NB4 (cell line): ENCODE measurements around the gene PTPN6.

Source experiments
- DNase-seq: peaks from one replicate; pipeline ENCODE4 v3.0.0; 2010; ENCODE audit warnings: low read depth
- H3K4me3 ChIP-seq: one replicate; pipeline ENCODE4 v1.5.1; 2011; ENCODE audit warnings: mild to moderate bottlenecking, low read depth, low read length, moderate library complexity
- MYC ChIP-seq: IDR thresholded peaks from 2 replicates; pipeline ENCODE4 v1.6.1; 2011; ENCODE audit warnings: low read depth, low read length
- POLR2A ChIP-seq: IDR thresholded peaks from 2 replicates; pipeline ENCODE4 v1.6.1; 2011; ENCODE audit warnings: mild to moderate bottlenecking; ENCODE audit not compliant: insufficient read length; ENCODE audit errors: extremely low read depth
- TF ChIP-seq, protein P1 (sequence below): IDR thresholded peaks from one replicate; pipeline ENCODE4 v1.5.1; 2012; ENCODE audit warnings: low read depth, low read length
- TF ChIP-seq, protein P2 (sequence below): IDR thresholded peaks from 2 replicates; pipeline ENCODE4 v1.6.1; 2011; ENCODE audit warnings: low read depth, low read length

The PTPN6 gene

DNA sequence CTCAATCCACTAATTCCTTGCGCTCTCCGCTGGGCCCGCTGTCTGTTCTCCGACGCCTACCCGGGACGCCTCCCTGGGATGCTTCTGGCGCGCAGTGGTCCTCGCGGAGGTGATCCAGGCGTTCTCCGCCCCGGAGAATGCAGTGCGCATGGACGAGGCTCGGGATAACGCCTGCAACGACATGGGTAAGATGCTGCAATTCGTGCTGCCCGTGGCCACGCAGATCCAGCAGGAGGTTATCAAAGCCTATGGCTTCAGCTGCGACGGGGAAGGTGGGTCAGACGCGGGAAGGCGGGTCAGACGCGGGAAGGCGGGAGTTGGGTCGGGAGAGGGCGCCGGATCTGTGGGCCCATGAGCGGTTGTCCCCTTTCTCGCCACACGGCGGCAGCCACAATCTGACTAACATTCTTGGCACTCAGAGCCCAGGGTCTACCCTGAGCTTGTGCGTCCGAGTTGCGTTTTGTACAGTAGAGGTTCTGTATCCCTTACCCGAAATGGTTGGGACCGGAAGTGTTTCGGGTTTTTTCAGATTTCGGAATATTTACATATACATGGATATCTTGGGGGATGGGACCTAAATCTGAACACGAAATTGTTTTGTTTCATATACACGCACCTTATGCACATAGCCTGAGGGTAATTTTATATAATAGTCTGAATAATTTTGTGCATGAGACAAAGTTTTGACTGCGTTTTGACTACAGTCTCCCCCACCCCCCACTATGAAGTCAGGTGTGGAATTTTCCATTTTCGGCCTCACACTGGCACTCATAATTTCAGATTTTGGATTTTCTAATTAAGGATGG lies 6.6 kb upstream of the PTPN6 start:
- TF ChIP-seq POLR2A: no peak
- TF ChIP-seq MYC: 0 out of 2 replicates have a peak, but pooled peaks have one; percentile 32
- TF ChIP-seq, protein P1, sequence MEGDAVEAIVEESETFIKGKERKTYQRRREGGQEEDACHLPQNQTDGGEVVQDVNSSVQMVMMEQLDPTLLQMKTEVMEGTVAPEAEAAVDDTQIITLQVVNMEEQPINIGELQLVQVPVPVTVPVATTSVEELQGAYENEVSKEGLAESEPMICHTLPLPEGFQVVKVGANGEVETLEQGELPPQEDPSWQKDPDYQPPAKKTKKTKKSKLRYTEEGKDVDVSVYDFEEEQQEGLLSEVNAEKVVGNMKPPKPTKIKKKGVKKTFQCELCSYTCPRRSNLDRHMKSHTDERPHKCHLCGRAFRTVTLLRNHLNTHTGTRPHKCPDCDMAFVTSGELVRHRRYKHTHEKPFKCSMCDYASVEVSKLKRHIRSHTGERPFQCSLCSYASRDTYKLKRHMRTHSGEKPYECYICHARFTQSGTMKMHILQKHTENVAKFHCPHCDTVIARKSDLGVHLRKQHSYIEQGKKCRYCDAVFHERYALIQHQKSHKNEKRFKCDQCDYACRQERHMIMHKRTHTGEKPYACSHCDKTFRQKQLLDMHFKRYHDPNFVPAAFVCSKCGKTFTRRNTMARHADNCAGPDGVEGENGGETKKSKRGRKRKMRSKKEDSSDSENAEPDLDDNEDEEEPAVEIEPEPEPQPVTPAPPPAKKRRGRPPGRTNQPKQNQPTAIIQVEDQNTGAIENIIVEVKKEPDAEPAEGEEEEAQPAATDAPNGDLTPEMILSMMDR: peak; percentile 76
- TF ChIP-seq, protein P2, sequence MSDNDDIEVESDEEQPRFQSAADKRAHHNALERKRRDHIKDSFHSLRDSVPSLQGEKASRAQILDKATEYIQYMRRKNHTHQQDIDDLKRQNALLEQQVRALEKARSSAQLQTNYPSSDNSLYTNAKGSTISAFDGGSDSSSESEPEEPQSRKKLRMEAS: peak; percentile 15; the same call in 1 of the 2 replicates
- H3K4me3 ChIP-seq: peak overlapping the region; percentile 75
- peak; percentile 94 for DNase-seq

DNA sequence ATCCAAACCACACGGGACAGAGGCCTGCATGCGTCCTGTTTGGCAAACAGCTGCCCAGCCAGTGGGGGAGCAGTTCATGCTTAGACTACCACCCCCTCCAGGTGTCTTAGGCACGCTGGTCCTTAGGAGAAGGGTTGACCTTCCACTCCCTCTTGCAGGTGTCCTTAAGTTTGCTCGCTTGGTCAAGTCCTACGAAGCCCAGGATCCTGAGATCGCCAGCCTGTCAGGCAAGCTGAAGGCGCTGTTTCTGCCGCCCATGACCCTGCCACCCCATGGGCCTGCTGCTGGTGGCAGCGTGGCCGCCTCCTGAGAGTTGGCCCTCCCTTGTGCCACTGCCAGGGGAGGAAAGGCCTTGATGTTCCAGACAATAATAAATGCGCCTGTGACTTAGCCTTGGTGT lies 5.5 kb upstream of the PTPN6 start:
- no peak overlapping the region for H3K4me3 ChIP-seq
- no peak for DNase-seq
- no peak for TF ChIP-seq MYC
- TF ChIP-seq, protein P1: no peak
- TF ChIP-seq, protein P2: no peak

DNA sequence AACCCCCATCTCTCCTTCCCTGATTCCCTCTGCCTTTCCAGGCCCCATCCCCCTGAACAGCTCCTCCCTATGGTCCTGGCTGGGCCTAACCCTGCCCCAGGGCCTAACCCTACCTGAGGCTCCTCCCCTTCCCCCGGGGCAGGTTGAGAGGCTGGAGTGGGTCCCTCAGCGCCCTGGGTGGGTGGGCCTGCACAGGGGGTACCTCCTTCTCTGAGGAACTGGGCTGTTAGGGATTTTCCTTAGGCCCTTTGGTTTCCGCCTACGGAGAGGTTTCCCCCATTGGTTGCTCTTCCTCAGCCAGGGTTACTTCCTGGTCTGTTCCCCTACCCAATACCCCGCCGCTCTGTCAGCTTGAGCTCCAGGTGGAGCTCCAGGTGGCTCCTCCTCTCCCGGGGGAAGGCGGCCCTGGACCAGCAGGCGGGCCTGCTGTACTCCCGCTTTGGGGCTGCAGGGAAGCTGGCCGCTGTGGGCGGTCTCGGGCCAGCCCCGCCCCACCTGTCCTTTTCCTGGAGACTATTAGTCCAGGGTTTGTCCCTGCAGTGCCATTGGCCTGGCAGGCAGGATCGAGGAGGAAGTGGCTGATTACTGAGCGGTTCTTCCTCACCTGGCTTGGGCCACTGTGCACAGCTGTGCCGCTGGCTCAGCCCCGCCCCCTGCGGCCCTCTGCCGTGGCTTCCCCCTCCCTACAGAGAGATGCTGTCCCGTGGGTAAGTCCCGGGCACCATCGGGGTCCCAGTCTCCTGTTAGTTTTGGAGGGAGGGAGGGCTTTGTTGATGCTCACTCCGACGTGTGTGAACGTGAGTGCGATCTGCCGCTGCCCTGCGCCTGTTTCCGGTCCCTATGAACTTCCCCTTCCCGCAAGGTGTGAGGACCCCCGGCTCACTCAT lies 4.9 kb upstream of the PTPN6 start:
- TF ChIP-seq POLR2A (no peak), MYC (no peak)
- TF ChIP-seq, protein P1: no peak
- TF ChIP-seq, protein P2: no peak
- H3K4me3 ChIP-seq: no peak overlapping the region
- no peak for DNase-seq

DNA sequence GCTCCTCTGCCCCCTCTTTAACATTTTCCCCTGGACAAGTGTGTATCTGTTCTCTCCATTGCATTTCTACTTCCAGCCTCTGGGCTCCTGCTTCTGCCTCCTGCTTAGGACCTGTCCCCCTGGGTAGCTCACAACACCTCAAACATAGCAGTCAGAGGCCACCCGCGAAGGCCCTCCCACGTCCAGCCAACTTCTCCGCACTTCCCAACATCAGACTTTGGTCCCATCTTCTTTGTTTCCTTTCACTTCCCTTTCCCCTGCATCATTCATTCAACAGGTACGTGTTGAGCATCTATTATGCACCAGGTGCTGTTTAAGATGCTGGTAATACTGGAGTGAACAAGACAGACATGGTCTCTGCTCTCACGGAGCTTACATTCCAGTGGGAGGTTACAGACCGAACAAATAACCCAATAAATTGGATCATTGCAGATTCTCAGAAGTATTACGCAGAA lies 4.2 kb upstream of the PTPN6 start:
- no peak for DNase-seq
- H3K4me3 ChIP-seq: no peak overlapping the region
- TF ChIP-seq, protein P1: no peak
- TF ChIP-seq, protein P2: no peak
- no peak for TF ChIP-seq POLR2A
- TF ChIP-seq MYC: no peak

DNA sequence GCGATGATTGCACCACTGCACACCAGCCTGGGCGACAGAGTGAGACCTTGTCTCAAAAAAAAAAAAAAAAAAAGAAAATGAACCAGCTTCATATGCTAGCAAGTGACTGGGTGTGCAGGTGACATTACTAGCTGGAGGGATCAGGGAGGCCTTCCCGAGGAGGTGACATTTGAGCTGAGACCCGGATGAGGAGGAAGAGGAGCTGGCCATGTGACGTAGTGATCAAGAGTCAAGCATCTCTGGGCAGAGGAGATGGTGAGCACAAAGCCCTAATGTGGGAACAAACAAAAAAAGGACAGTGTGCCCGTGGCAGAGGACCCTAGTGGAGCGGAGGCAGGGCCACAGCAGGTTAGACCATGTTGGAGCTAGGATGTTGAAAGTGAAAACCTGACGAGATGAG lies 3.5 kb upstream of the PTPN6 start:
- no peak overlapping the region for H3K4me3 ChIP-seq
- TF ChIP-seq MYC (no peak), POLR2A (no peak)
- TF ChIP-seq, protein P1: no peak
- TF ChIP-seq, protein P2: no peak
- DNase-seq: no peak
